GM12878 (cell line): ENCODE results near the gene UTS2R. TPM values are rescaled to one million over a fixed set of nuclear protein-coding genes. Genes with fewer than 3 reads are reported as not detected.

Experiments
- ATAC-seq: fragments of 200-7000 bp; cut with Tn5 transposase; 3 replicates; pipeline ENCODE4 v1.9.1; 2020; ENCODE audit warnings: mild to moderate bottlenecking, moderate library complexity
- BruUV-seq: library from RNA; stranded (reverse); fragments of 400-500 nt; replicated peaks from 2 replicates; lab custom pipeline; 2021; lab: Mats Ljungman, UMichigan
- CTCF ChIA-PET: fragments of 300-600 bp; sonication (Branson Sonifier 250); formaldehyde crosslinking; extraction: SDS; loops from one replicate; lab custom pipeline; 2021; ENCODE audit warnings: inconsistent platforms; lab: Yijun Ruan, JAX
- POLR2A ChIA-PET: fragments of 350-600 bp; formaldehyde crosslinking; extraction: SDS; loops from one replicate; lab custom pipeline; 2021; ENCODE audit warnings: inconsistent platforms; lab: Charles Lee
- RAD21 ChIA-PET: fragments of 300-600 bp; sonication (Branson Sonifier 250); formaldehyde crosslinking; loops from one replicate; lab custom pipeline; 2023; ENCODE audit warnings: antibody characterized with exemption; ENCODE audit not compliant: unreplicated experiment; lab: Charles Lee
- SMC1A ChIA-PET: fragments of 300-600 bp; sonication (Branson Sonifier 250); formaldehyde crosslinking; loops from one replicate; lab custom pipeline; 2023; ENCODE audit not compliant: unreplicated experiment, uncharacterized antibody; lab: Charles Lee
- DNase-seq: peaks from one replicate; pipeline ENCODE4 v3.0.0-alpha.2; 2011; ENCODE audit warnings: low read depth, low spot score
- FAIRE-seq: peaks from 3 replicates; lab custom pipeline; 2011; peaks lifted over from hg19 to GRCh38; lab: Jason Lieb, UNC
- H2AFZ ChIP-seq: 2 replicates; pipeline ENCODE4 v1.6.0; 2011; ENCODE audit warnings: low read depth, low read length, control low read depth; ENCODE audit not compliant: control insufficient read depth
- H3K27ac ChIP-seq: 2 replicates; pipeline ENCODE4 v1.5.1; 2011; ENCODE audit warnings: control low read depth; ENCODE audit not compliant: control insufficient read depth, insufficient read depth
- H3K27me3 ChIP-seq, 2 experiments: replicated peaks in 1 of 2; 2 replicates each; pipeline versions ENCODE4 v1.6.0 to v1.6.1; 2011; ENCODE audit warnings: low read length in 1 of 2; ENCODE audit not compliant: control insufficient read depth in 2 of 2, insufficient read depth in 2 of 2
- H3K36me3 ChIP-seq, 2 experiments: 2 replicates each; pipeline ENCODE4 v1.5.1; 2011; ENCODE audit warnings: low read length in 1 of 2; ENCODE audit not compliant: control insufficient read depth in 2 of 2, insufficient read depth in 2 of 2
- H3K4me1 ChIP-seq: 2 replicates; pipeline ENCODE4 v1.6.1; 2011; ENCODE audit warnings: mild to moderate bottlenecking, low read length, moderate library complexity, mixed read lengths; ENCODE audit not compliant: control insufficient read depth, insufficient read depth
- H3K4me2 ChIP-seq: 2 replicates; pipeline ENCODE4 v1.6.0; 2011; ENCODE audit warnings: control low read depth; ENCODE audit not compliant: control insufficient read depth, insufficient read depth
- H3K4me3 ChIP-seq: fragments of 200-600 bp; sonication (generic); 2 replicates; pipeline ENCODE4 v1.5.1; 2016
- H3K79me2 ChIP-seq: 2 replicates; pipeline ENCODE4 v1.6.0; 2011; ENCODE audit warnings: low read length; ENCODE audit not compliant: control insufficient read depth, insufficient read depth
- H3K9ac ChIP-seq: 2 replicates; pipeline ENCODE4 v1.8.0; 2011; ENCODE audit warnings: low read length, control low read depth, mixed read lengths; ENCODE audit not compliant: control insufficient read depth, insufficient read depth
- H3K9me3 ChIP-seq: replicated peaks from 3 replicates; pipeline ENCODE4 v1.5.1; 2011; ENCODE audit warnings: mild to moderate bottlenecking, low read length; ENCODE audit not compliant: control insufficient read depth, insufficient read depth
- H4K20me1 ChIP-seq: 2 replicates; pipeline ENCODE4 v1.6.0; 2011; ENCODE audit not compliant: control insufficient read depth, insufficient read depth
- BCL11A ChIP-seq: IDR thresholded peaks from 2 replicates; pipeline ENCODE4 v1.6.1; 2011; ENCODE audit warnings: low read depth, low read length
- CEBPB ChIP-seq, 2 experiments: fragments of 150-350 bp in 1 of 2; IDR thresholded peaks; 2 replicates each; pipeline ENCODE4 v1.6.1; 2012 to 2014; ENCODE audit warnings: low read depth in 2 of 2, low read length in 2 of 2, borderline replicate concordance in 1 of 2, inconsistent platforms in 1 of 2
- CREB1 ChIP-seq: IDR thresholded peaks from 2 replicates; pipeline ENCODE4 v1.6.1; 2012; ENCODE audit warnings: low read depth, mild to moderate bottlenecking, inconsistent platforms
- ESRRA ChIP-seq: IDR thresholded peaks from 2 replicates; pipeline ENCODE4 v1.6.1; 2012; ENCODE audit warnings: mild to moderate bottlenecking, low read length, improper control_type of control experiment
- HSF1 ChIP-seq: fragments of 150-350 bp; IDR thresholded peaks from 2 replicates; pipeline ENCODE4 v1.6.1; 2014; ENCODE audit warnings: mild to moderate bottlenecking, low read depth, low read length
- IKZF1 ChIP-seq: fragments of 450-650 bp; conservative IDR thresholded peaks from 2 replicates; pipeline ENCODE4 v1.6.1; 2017; ENCODE audit warnings: antibody characterized with exemption, mild to moderate bottlenecking
- IRF3 ChIP-seq: fragments of 450-650 bp; IDR thresholded peaks from 2 replicates; pipeline ENCODE4 v1.6.1; 2014; ENCODE audit warnings: mild to moderate bottlenecking
- JUND ChIP-seq: IDR thresholded peaks from 2 replicates; pipeline ENCODE4 v1.6.1; 2012; ENCODE audit warnings: low read depth, mild to moderate bottlenecking, low read length, improper control_type of control experiment, moderate library complexity
- MYC ChIP-seq: IDR thresholded peaks from 2 replicates; pipeline ENCODE4 v1.6.1; 2011; ENCODE audit warnings: mild to moderate bottlenecking, low read length, moderate library complexity, inconsistent platforms; ENCODE audit not compliant: insufficient read depth, insufficient replicate concordance, insufficient read length, severe bottlenecking
- NFYB ChIP-seq: IDR thresholded peaks from 2 replicates; pipeline ENCODE4 v1.6.1; 2011; ENCODE audit warnings: low read depth, mild to moderate bottlenecking, low read length, improper control_type of control experiment, moderate library complexity; ENCODE audit not compliant: insufficient read depth
- NR2C2 ChIP-seq: IDR thresholded peaks from 2 replicates; pipeline ENCODE4 v1.6.1; 2011; ENCODE audit warnings: borderline replicate concordance, low read depth; ENCODE audit not compliant: control insufficient read depth, insufficient read length
- SRF ChIP-seq, 2 experiments: IDR thresholded peaks; 2 replicates each; pipeline ENCODE4 v1.6.1; 2011; ENCODE audit warnings: low read depth in 2 of 2, low read length in 2 of 2, mild to moderate bottlenecking in 1 of 2, moderate library complexity in 1 of 2
- STAT1 ChIP-seq: fragments of 450-650 bp; conservative IDR thresholded peaks from 2 replicates; pipeline ENCODE4 v1.6.1; 2014; ENCODE audit warnings: antibody characterized with exemption, mild to moderate bottlenecking
- SUZ12 ChIP-seq: fragments of 200-600 bp; sonication (generic); IDR thresholded peaks from one replicate; pipeline ENCODE4 v1.6.1; 2018; ENCODE audit warnings: antibody characterized with exemption, mild to moderate bottlenecking; ENCODE audit not compliant: unreplicated experiment
- ZBED1 ChIP-seq: IDR thresholded peaks from 2 replicates; pipeline ENCODE4 v1.6.1; 2016; ENCODE audit warnings: borderline replicate concordance
- ZNF24 ChIP-seq: fragments of 450-650 bp; IDR thresholded peaks from 2 replicates; pipeline ENCODE4 v1.6.1; 2017; ENCODE audit warnings: antibody characterized with exemption, mild to moderate bottlenecking
- ZNF687 ChIP-seq: fragments of 450-650 bp; IDR thresholded peaks from 2 replicates; pipeline ENCODE4 v1.6.1; 2017; ENCODE audit warnings: mild to moderate bottlenecking, moderate library complexity
- WGBS: methylation state at CpG from one replicate; pipeline ENCODE4 v1.1.6; 2016; ENCODE audit warnings: low lambda C conversion rate; ENCODE audit not compliant: insufficient replicate concordance, insufficient coverage; ENCODE audit errors: missing lambda C conversion rate; 5-methylcytosine and 5-hydroxymethylcytosine counted together
- in situ Hi-C: fragments of 300-500 bp; cut with MboI; formaldehyde crosslinking; loops from 9 replicates; pipeline ENCODE4 v1.14.3; 2018; ENCODE audit warnings: mixed read lengths
- intact Hi-C: fragments of 100-400 bp; cut with micrococcal nuclease; formaldehyde crosslinking; loops from one replicate; pipeline ENCODE4 v1.14.2; 2022; ENCODE audit not compliant: unreplicated experiment
- polyA plus RNA-seq, 11 experiments: library from polyadenylated mRNA; depleted of rRNA in 4 of 11; unstranded in 6 of 11; stranded (reverse) in 5 of 11; fragments of >200 nt; fragmentation: Nextera tagmentation in 4 of 11; fragmentation: Illumina TruSeq in 1 of 11; extraction: Ambion mirVana in 4 of 11; extraction: Trizol in 1 of 11; gene quantifications; 1 replicate in 1 of 11; 2 replicates in 10 of 11; pipeline versions ENCODE4 v1.2.1 to v1.2.3, GENCODE V29; 2011 to 2016; ENCODE audit warnings: inconsistent platforms in 2 of 11, missing spikeins in 2 of 11, low read depth in 1 of 11
- total RNA-seq, 4 experiments: library from RNA; depleted of rRNA in 3 of 4; stranded (reverse); fragments of >200 nt in 3 of 4; fragmentation: Illumina TruSeq in 1 of 4; extraction: Trizol in 1 of 4; gene quantifications; 2 replicates each; pipeline versions ENCODE4 v1.2.1 to v1.2.3, GENCODE V29; 2013 to 2021

Gene UTS2R
- total and polyA plus RNA-seq, 10 of the 15 experiments (the other 5 are each of a cell fraction or from before 2014, with no cell fraction given), result 0.04 to 0.36 (median 0.11) TPM; not detected in 6

GRCh38 chr17:82372249-82373071 is 895 bp downstream of the UTS2R start:
- RAD21 ChIA-PET, result no interaction called here
- intact Hi-C loops (no loop called here), in situ Hi-C loops (no loop called here)
- 32% methylated on average over 41 of the region's 41 CpGs for WGBS
- no TSS peak for BruUV-seq
- ATAC-seq, result no peak; the same call in 2 of the 3 replicates
- CTCF ChIA-PET, result interaction anchor here (1.0 to 1.5 kb wide), 2 partner anchors 35 to 167 kb away, joined by 3 to 4 read pairs; no protein-coding TSS in a partner anchor
- no peak for FAIRE-seq
- no peak overlapping the region for H3K4me3 ChIP-seq
- SMC1A ChIA-PET, result interaction anchor here (0.9 kb wide), 1 partner anchor 31 kb away, joined by 3 read pairs; no protein-coding TSS in a partner anchor
- no peak overlapping the region for H3K27ac ChIP-seq
- no peaks in the 10 kb centered on the region for H3K36me3 ChIP-seq
- no peak overlapping the region for H3K4me2 ChIP-seq
- DNase-seq, result no peak
- peaks cover 12% of the 10 kb centered on the region for H3K4me1 ChIP-seq
- no peak overlapping the region for H2AFZ ChIP-seq
- POLR2A ChIA-PET, result no interaction called here
- H3K9me3 ChIP-seq, result no peaks in the 10 kb centered on the region
- no peaks in the 10 kb centered on the region for H3K79me2 ChIP-seq
- H3K27me3 ChIP-seq, result peaks cover 0 to 4% of the 10 kb centered on the region in 2 experiments; a peak in 2 of 4 replicates
- no peaks in the 10 kb centered on the region for H4K20me1 ChIP-seq
- H3K9ac ChIP-seq, result no peak overlapping the region
- TF ChIP-seq SRF (IDR thresholded peaks at IDR 0.05; ENCODE audit: low read depth in 2 of 2, low read length in 2 of 2) (no peak), NR2C2 (no peak), JUND (no peak), STAT1 (no peak), NFYB (no peak), ZNF24 (no peak), CREB1 (no peak), HSF1 (no peak), CEBPB (IDR thresholded peaks at IDR 0.05; ENCODE audit: borderline replicate concordance in 1 of 2, low read depth in 2 of 2, low read length in 2 of 2) (no peak), IRF3 (no peak), BCL11A (no peak), ZBED1 (no peak), MYC (no peak), ESRRA (no peak), SUZ12 (no peak), IKZF1 (peak; percentile 54), ZNF687 (no peak)
